G401 (cell line): ENCODE measurements around the gene AASS. TPM values are rescaled to one million over a fixed set of nuclear protein-coding genes. Genes with fewer than 3 reads are reported as not detected.
"Not testable (repeated sequence)": the region's sequence is repeated elsewhere in the genome, so short reads cannot be mapped to it uniquely, and the experiment has no call there.

Experiments
- DNase-seq: peaks from one replicate; pipeline ENCODE4 v3.0.0-alpha.2; 2015; ENCODE audit warnings: low spot score
- in situ Hi-C: cut with HindIII; loops from 2 replicates; pipeline ENCODE4 v1.10.0; 2016; ENCODE audit warnings: low sequenced_read_pairs, mixed read lengths
- total RNA-seq: library from RNA; depleted of rRNA; stranded (reverse); fragments of >200 nt; shearing (Covaris generic); gene quantifications from 2 replicates; pipeline ENCODE4 v1.2.3, GENCODE V29; 2014; rRNA removed

Gene AASS
- 0.18 and 3.0 TPM in 2 replicates for total RNA-seq

GRCh38 chr7:122143751-122144711 lies at the start of gene AASS:
TSS of gene AASS (minus strand) at chr7:122144249. CDS start at chr7:122133726, 10,523 bp downstream.
- in situ Hi-C loops, result no loop called here
- DNase-seq, result peak; percentile 80

GRCh38 chr7:122188785-122189184 lies 44.7 kb upstream of the AASS start:
- in situ Hi-C loops, result no loop called here
- no peak for DNase-seq

- in situ Hi-C loops, result no loop called here
- no peak for DNase-seq
Measured at GRCh38 chr7:122183106-122183505, 39.1 kb upstream of the AASS start.

- in situ Hi-C loops, result no loop called here
- no peak for DNase-seq
Measured at GRCh38 chr7:122182081-122182480, 38.0 kb upstream of the AASS start.

- DNase-seq, in situ Hi-C loops: not testable (repeated sequence)
Measured at GRCh38 chr7:122172144-122172543, 28.1 kb upstream of the AASS start.

- no peak for DNase-seq
- in situ Hi-C loops, result no loop called here
Measured at GRCh38 chr7:122166740-122167139, 22.7 kb upstream of the AASS start.

GRCh38 chr7:122166275-122166674 lies 22.2 kb upstream of the AASS start:
- in situ Hi-C loops, result no loop called here
- DNase-seq, result no peak

GRCh38 chr7:122161628-122162027 lies 17.6 kb upstream of the AASS start:
- in situ Hi-C loops, result no loop called here
- no peak for DNase-seq

GRCh38 chr7:122155566-122155965 lies 11.5 kb upstream of the AASS start:
- DNase-seq, result no peak
- in situ Hi-C loops, result no loop called here

- no peak for DNase-seq
- in situ Hi-C loops, result no loop called here
Measured at GRCh38 chr7:122148878-122149277, 4.8 kb upstream of the AASS start.

GRCh38 chr7:122148081-122148480 lies 4.0 kb upstream of the AASS start:
- no peak for DNase-seq
- in situ Hi-C loops, result no loop called here

GRCh38 chr7:122145937-122146645 lies 2.0 kb upstream of the AASS start:
- in situ Hi-C loops, result no loop called here
- no peak for DNase-seq

GRCh38 chr7:122143376-122143750 lies 686 bp downstream of the AASS start:
- no peak for DNase-seq

GRCh38 chr7:122140918-122141317 lies 3.1 kb downstream of the AASS start:
- in situ Hi-C loops, result no loop called here

More at GRCh38 chr7:122143376-122143750, 686 bp downstream of the AASS start:
- in situ Hi-C loops, result no loop called here

GRCh38 chr7:122137251-122138077 lies 6.6 kb downstream of the AASS start:
- in situ Hi-C loops, result no loop called here
- no peak for DNase-seq

More at GRCh38 chr7:122140918-122141317, 3.1 kb downstream of the AASS start:
- DNase-seq, result no peak

- no peak for DNase-seq
- in situ Hi-C loops, result no loop called here
Measured at GRCh38 chr7:122136639-122137245, 7.3 kb downstream of the AASS start.

- DNase-seq, result no peak
- in situ Hi-C loops, result no loop called here
Measured at GRCh38 chr7:122136078-122136477, 8.0 kb downstream of the AASS start.

GRCh38 chr7:122135275-122135674 lies 8.8 kb downstream of the AASS start:
- in situ Hi-C loops, result no loop called here

GRCh38 chr7:122134793-122135192 lies 9.3 kb downstream of the AASS start:
- DNase-seq, in situ Hi-C loops: not testable (repeated sequence)

More at GRCh38 chr7:122135275-122135674, 8.8 kb downstream of the AASS start:
- DNase-seq, result no peak
